SU-DHL-6 (cell line): Measurements from ENCODE around the gene EEPD1.

ENCODE experiments used
- H2AFZ ChIP-seq: fragments of 200-600 bp; sonication (generic); 2 replicates; pipeline ENCODE4 v1.6.1; 2014; ENCODE audit warnings: low read depth, mild to moderate bottlenecking, moderate library complexity, mixed read lengths, antibody characterized with exemption, low read length; ENCODE audit not compliant: severe bottlenecking
- H3F3A ChIP-seq: fragments of 200-600 bp; shearing (Covaris generic); 2 replicates; pipeline ENCODE4 v1.6.0; 2016; ENCODE audit warnings: antibody characterized with exemption, mild to moderate bottlenecking; ENCODE audit not compliant: insufficient read depth
- H3K27ac ChIP-seq: fragments of 200-600 bp; sonication (generic); 2 replicates; pipeline ENCODE4 v1.5.1; 2016; ENCODE audit warnings: low read depth, mild to moderate bottlenecking, low read length, moderate library complexity, mixed read lengths
- H3K27me3 ChIP-seq: fragments of 200-600 bp; sonication (generic), shearing (Covaris generic); 2 replicates; pipeline ENCODE4 v1.6.0; 2014; ENCODE audit warnings: mild to moderate bottlenecking, low read length
- H3K36me3 ChIP-seq: fragments of 200-600 bp; sonication (generic); 2 replicates; pipeline ENCODE4 v1.6.1; 2014; ENCODE audit warnings: mild to moderate bottlenecking, low read length, mixed read lengths
- H3K4me2 ChIP-seq: fragments of 300-600, 200-600 bp; shearing (Covaris generic), sonication (generic); 2 replicates; pipeline ENCODE4 v1.6.0; 2014; ENCODE audit warnings: low read length, low read depth, mild to moderate bottlenecking; ENCODE audit not compliant: poor library complexity, severe bottlenecking
- H3K4me3 ChIP-seq: fragments of 200-600 bp; sonication (generic); 2 replicates; pipeline ENCODE4 v1.5.1; 2014; ENCODE audit warnings: antibody characterized with exemption, low read length, mild to moderate bottlenecking, mixed read lengths; ENCODE audit not compliant: insufficient read depth, poor library complexity, severe bottlenecking
- H3K79me2 ChIP-seq: fragments of 200-600 bp; sonication (generic); 2 replicates; pipeline ENCODE4 v1.6.1; 2014; ENCODE audit warnings: mild to moderate bottlenecking, low read length, moderate library complexity; ENCODE audit not compliant: insufficient read depth
- H3K9ac ChIP-seq: fragments of 200-600 bp; sonication (generic); 2 replicates; pipeline ENCODE4 v1.7.0; 2014; ENCODE audit warnings: mild to moderate bottlenecking, low read length
- H3K9me2 ChIP-seq: fragments of 200-600 bp; sonication (generic); replicated peaks from 2 replicates; pipeline ENCODE4 v1.6.1; 2014; ENCODE audit warnings: low read length; ENCODE audit not compliant: insufficient read depth
- H3K9me3 ChIP-seq: fragments of 200-600 bp; sonication (generic); 2 replicates; pipeline ENCODE4 v1.6.1; 2014; ENCODE audit warnings: low read length, mixed read lengths; ENCODE audit not compliant: insufficient read depth
- H4K20me1 ChIP-seq: fragments of 200-600 bp; sonication (generic); 2 replicates; pipeline ENCODE4 v1.6.1; 2014; ENCODE audit warnings: low read depth, mild to moderate bottlenecking, antibody characterized with exemption, low read length, moderate library complexity, mixed read lengths
- EZH2phosphoT487 ChIP-seq: fragments of 200-600 bp; sonication (generic), shearing (Covaris generic); conservative IDR thresholded peaks from 2 replicates; pipeline ENCODE4 v1.6.1; 2018; ENCODE audit warnings: mild to moderate bottlenecking, antibody characterized with exemption, low read length, moderate library complexity, mixed read lengths
- TF ChIP-seq, protein P1 (sequence below): fragments of 200-600 bp; sonication (generic); IDR thresholded peaks from one replicate; pipeline ENCODE4 v1.5.1; 2017; ENCODE audit warnings: antibody characterized with exemption, mild to moderate bottlenecking, low read length, moderate library complexity; ENCODE audit not compliant: insufficient read depth, poor library complexity, severe bottlenecking

Gene EEPD1

DNA sequence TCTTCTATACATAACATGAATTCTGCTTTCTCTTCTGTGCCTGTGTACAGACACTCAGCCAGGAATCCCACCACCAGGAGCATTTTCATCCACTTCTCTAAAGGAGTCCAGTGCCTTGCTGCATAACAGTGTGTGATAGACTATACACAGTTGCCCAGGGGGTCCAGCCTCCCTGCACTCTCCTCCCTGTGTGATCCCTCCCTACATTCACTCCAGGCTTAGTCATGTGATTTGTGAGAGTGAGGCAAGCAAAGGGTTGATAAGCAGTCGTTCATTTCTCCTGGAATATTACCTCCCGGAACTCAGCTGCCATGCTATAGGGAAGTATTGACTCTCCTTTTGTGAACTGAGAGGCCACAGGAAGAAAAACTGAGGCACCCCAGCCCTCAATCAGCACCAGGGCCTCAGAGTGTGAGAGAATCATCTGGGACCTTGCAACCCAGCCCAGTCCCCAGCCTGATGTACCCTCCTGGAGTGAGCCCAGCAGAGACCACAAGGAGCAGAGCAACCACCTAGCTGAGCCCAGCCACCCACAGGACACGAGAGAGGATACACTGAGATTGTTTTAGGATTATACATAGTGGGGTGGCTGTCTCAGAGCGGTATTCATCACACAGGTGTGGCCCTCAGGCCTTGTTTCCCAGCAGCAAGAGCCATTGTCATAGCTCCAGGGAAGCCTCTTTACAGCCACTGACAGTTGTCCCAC is 45.0 kb upstream of the EEPD1 start:
- Histone ChIP-seq H3K27me3 (no peaks in the 10 kb centered on the region), H2AFZ (no peak overlapping the region), H3K79me2 (no peaks in the 10 kb centered on the region), H3K36me3 (no peaks in the 10 kb centered on the region), H3K9ac (no peak overlapping the region), H3K4me2 (no peak overlapping the region), H3K9me2 (no peaks in the 10 kb centered on the region), H4K20me1 (no peaks in the 10 kb centered on the region), H3K4me3 (no peak overlapping the region), H3F3A (no peaks in the 10 kb centered on the region), H3K27ac (no peak overlapping the region), H3K9me3 (no peaks in the 10 kb centered on the region)
- TF ChIP-seq, protein P1, sequence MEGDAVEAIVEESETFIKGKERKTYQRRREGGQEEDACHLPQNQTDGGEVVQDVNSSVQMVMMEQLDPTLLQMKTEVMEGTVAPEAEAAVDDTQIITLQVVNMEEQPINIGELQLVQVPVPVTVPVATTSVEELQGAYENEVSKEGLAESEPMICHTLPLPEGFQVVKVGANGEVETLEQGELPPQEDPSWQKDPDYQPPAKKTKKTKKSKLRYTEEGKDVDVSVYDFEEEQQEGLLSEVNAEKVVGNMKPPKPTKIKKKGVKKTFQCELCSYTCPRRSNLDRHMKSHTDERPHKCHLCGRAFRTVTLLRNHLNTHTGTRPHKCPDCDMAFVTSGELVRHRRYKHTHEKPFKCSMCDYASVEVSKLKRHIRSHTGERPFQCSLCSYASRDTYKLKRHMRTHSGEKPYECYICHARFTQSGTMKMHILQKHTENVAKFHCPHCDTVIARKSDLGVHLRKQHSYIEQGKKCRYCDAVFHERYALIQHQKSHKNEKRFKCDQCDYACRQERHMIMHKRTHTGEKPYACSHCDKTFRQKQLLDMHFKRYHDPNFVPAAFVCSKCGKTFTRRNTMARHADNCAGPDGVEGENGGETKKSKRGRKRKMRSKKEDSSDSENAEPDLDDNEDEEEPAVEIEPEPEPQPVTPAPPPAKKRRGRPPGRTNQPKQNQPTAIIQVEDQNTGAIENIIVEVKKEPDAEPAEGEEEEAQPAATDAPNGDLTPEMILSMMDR, result no peak
- TF ChIP-seq EZH2phosphoT487, result no peak

DNA sequence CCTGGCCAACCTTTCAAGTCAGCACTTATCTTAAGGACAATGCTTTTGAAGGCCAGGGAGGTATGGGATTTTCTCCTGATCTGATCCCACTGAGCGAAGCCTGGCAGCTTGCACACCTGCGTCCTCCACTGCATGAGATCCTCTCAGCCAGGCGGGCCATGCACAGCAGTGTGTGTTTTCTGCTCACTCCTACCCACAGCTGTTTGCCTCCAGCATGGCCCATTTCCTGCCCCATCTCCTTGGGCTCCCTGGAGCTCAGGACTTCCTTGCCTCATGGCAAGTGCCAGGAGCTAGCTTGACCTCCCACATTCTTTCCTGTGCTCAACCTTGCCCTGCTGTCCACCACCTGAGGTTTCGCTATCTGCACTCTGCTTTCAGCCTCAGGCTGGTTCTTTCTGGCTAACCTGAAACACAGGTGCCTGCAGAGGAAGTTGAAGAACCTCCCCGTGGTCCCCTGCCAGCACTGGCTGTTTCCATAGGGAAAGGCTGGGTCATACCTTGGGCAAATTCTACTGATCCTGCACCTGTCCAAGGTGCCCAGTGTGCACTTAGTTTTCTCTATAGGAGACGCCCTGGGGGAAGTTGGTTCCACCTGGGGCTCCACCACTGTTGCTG is 43.9 kb upstream of the EEPD1 start:
- Histone ChIP-seq H4K20me1 (no peaks in the 10 kb centered on the region), H3K9me2 (no peaks in the 10 kb centered on the region), H3K9ac (no peak overlapping the region), H3K9me3 (no peaks in the 10 kb centered on the region), H3F3A (no peaks in the 10 kb centered on the region), H3K36me3 (no peaks in the 10 kb centered on the region), H3K27ac (no peak overlapping the region), H3K79me2 (no peaks in the 10 kb centered on the region), H3K27me3 (no peaks in the 10 kb centered on the region), H3K4me3 (no peak overlapping the region), H3K4me2 (no peak overlapping the region), H2AFZ (no peak overlapping the region)
- TF ChIP-seq, protein P1, result no peak
- TF ChIP-seq EZH2phosphoT487, result no peak

DNA sequence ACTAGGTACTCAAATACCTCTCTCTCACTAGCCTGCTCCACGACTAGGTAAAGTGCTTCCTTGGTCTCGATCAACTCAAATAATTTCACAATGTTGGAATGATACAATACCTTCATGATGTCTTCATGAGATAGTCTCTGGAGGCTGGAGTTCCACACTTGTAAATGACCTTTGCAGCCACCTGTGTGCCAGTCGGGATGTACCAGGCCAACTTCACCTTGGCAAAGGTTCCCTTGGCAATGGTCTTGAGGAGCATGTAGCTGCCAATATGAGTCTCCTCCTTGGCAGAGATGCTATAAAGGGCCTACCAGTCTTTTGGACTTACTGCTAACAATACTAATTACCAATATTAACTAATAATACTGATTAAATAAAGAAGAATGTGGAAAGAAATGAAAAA is 42.5 kb upstream of the EEPD1 start:
- H3K4me2 ChIP-seq, result no peak overlapping the region
- H3F3A ChIP-seq, result no peaks in the 10 kb centered on the region
- TF ChIP-seq EZH2phosphoT487, result no peak
- TF ChIP-seq, protein P1, result no peak
- no peaks in the 10 kb centered on the region for H3K27me3 ChIP-seq
- H3K36me3 ChIP-seq, result no peaks in the 10 kb centered on the region
- H3K9me3 ChIP-seq, result no peaks in the 10 kb centered on the region
- no peak overlapping the region for H3K4me3 ChIP-seq
- no peaks in the 10 kb centered on the region for H4K20me1 ChIP-seq
- H3K27ac ChIP-seq, result no peak overlapping the region
- no peak overlapping the region for H3K9ac ChIP-seq
- H3K79me2 ChIP-seq, result no peaks in the 10 kb centered on the region
- no peak overlapping the region for H2AFZ ChIP-seq
- no peaks in the 10 kb centered on the region for H3K9me2 ChIP-seq
